Left colon (tissue), 2 donors: Measurements from ENCODE around the gene NBAS. TPM values are rescaled to one million over a fixed set of nuclear protein-coding genes. Genes with fewer than 3 reads are reported as not detected.
A peak's percentile ranks its signal among the peaks of the same experiment; 100 is the strongest.
"Not testable (repeated sequence)": the region's sequence is repeated elsewhere in the genome, so short reads cannot be mapped to it uniquely, and the experiment has no call there.

ENCODE experiments used
- ATAC-seq: fragments of 200-7000 bp; cut with Tn5 transposase; one replicate; pipeline ENCODE4 v1.9.1; 2020; ENCODE audit warnings: mild to moderate bottlenecking, moderate library complexity
- DNase-seq, 2 donors: peaks; one replicate each; pipeline ENCODE4 v3.0.0-alpha.2; 2020
- intact Hi-C, 2 donors: fragments of 100-400 bp; cut with DNase I in 1 of 2; cut with micrococcal nuclease in 1 of 2; formaldehyde crosslinking; loops; one replicate each; pipeline versions ENCODE4 v1.11.2 to v1.14.0; 2022; cut with DNase I, micrococcal nuclease
- total RNA-seq, 2 donors: library from RNA; stranded (reverse); fragmentation: NEBNext Ultra II Directional; extraction: Animal tissue kit (Norgen Biotek cat#: 25700); gene quantifications; one replicate each; pipeline ENCODE4 v1.2.1, GENCODE V29; 2021
- donor health status: DM: no; HTN: no; CAD: no.
- donor health status: DM: yes; HTN: yes; CAD: no.

Gene NBAS
- total RNA-seq, 2 donors from 2014 or later = 31.0 to 35.0 TPM

GRCh38 chr2:15499251-15499650, 61.9 kb downstream of the NBAS start:
- ATAC-seq, intact Hi-C loops, DNase-seq: not testable (repeated sequence)

GRCh38 chr2:15498554-15498953, 62.6 kb downstream of the NBAS start:
- DNase-seq (no peak), ATAC-seq (no peak)
- intact Hi-C loops = no loop called here

GRCh38 chr2:15494877-15495276, 66.3 kb downstream of the NBAS start:
- DNase-seq = no peak
- intact Hi-C loops = no loop called here
- no peak for ATAC-seq

GRCh38 chr2:15492773-15493325, 68.3 kb downstream of the NBAS start:
- no peak for DNase-seq
- no peak for ATAC-seq
- intact Hi-C loops = no loop called here

- intact Hi-C loops = no loop called here
- DNase-seq (no peak), ATAC-seq (no peak)
Measured at GRCh38 chr2:15486770-15487169, 74.4 kb downstream of the NBAS start.

GRCh38 chr2:15485949-15486348, 75.2 kb downstream of the NBAS start:
- no peak for DNase-seq
- no peak for ATAC-seq
- intact Hi-C loops = no loop called here

- intact Hi-C loops = no loop called here
- ATAC-seq = no peak
- no peak for DNase-seq
Measured at GRCh38 chr2:15481000-15481399, 80.1 kb downstream of the NBAS start.

- no peak for ATAC-seq
- DNase-seq = no peak
- intact Hi-C loops = no loop called here
Measured at GRCh38 chr2:15480552-15480951, 80.6 kb downstream of the NBAS start.

- intact Hi-C loops = no loop called here
- ATAC-seq (peak; percentile 43), DNase-seq (no peak)
Measured at GRCh38 chr2:15472876-15473275, 88.3 kb downstream of the NBAS start.

GRCh38 chr2:15472133-15472532, 89.0 kb downstream of the NBAS start:
- intact Hi-C loops = no loop called here
- DNase-seq (no peak), ATAC-seq (no peak)

GRCh38 chr2:15471606-15472005, 89.5 kb downstream of the NBAS start:
- intact Hi-C loops = no loop called here
- no peak for DNase-seq
- no peak for ATAC-seq

- intact Hi-C loops = no loop called here
- ATAC-seq (no peak), DNase-seq (no peak)
Measured at GRCh38 chr2:15460112-15460620, 101.0 kb downstream of the NBAS start.

GRCh38 chr2:15458277-15458676, 102.9 kb downstream of the NBAS start:
- DNase-seq = no peak
- no peak for ATAC-seq
- intact Hi-C loops = no loop called here

- DNase-seq (no peak), ATAC-seq (no peak)
- intact Hi-C loops = no loop called here
Measured at GRCh38 chr2:15457868-15458267, 103.3 kb downstream of the NBAS start.

GRCh38 chr2:15456352-15456751, 104.8 kb downstream of the NBAS start:
- ATAC-seq (peak; percentile 95), DNase-seq (no peak)
- intact Hi-C loops = no loop called here

- DNase-seq (no peak), ATAC-seq (no peak)
- intact Hi-C loops = no loop called here
Measured at GRCh38 chr2:15450808-15451207, 110.3 kb downstream of the NBAS start.

- intact Hi-C loops = no loop called here
- no peak for ATAC-seq
- no peak for DNase-seq
Measured at GRCh38 chr2:15449556-15450236, 111.4 kb downstream of the NBAS start.

GRCh38 chr2:15448250-15448839, 112.8 kb downstream of the NBAS start:
- ATAC-seq (no peak), DNase-seq (no peak)
- intact Hi-C loops = no loop called here

- intact Hi-C loops = no loop called here
- ATAC-seq (no peak), DNase-seq (no peak)
Measured at GRCh38 chr2:15447381-15447780, 113.8 kb downstream of the NBAS start.

- ATAC-seq (no peak), DNase-seq (no peak)
- intact Hi-C loops = no loop called here
Measured at GRCh38 chr2:15446961-15447360, 114.2 kb downstream of the NBAS start.
